SU-DHL-6 (cell line): ENCODE measurements around the gene BRD3OS.

Source experiments
- H2AFZ ChIP-seq: fragments of 200-600 bp; sonication (generic); 2 replicates; pipeline ENCODE4 v1.6.1; 2014; ENCODE audit warnings: low read depth, mild to moderate bottlenecking, moderate library complexity, mixed read lengths, antibody characterized with exemption, low read length; ENCODE audit not compliant: severe bottlenecking
- H3F3A ChIP-seq: fragments of 200-600 bp; shearing (Covaris generic); 2 replicates; pipeline ENCODE4 v1.6.0; 2016; ENCODE audit warnings: antibody characterized with exemption, mild to moderate bottlenecking; ENCODE audit not compliant: insufficient read depth
- H3K27ac ChIP-seq: fragments of 200-600 bp; sonication (generic); 2 replicates; pipeline ENCODE4 v1.5.1; 2016; ENCODE audit warnings: low read depth, mild to moderate bottlenecking, low read length, moderate library complexity, mixed read lengths
- H3K27me3 ChIP-seq: fragments of 200-600 bp; sonication (generic), shearing (Covaris generic); 2 replicates; pipeline ENCODE4 v1.6.0; 2014; ENCODE audit warnings: mild to moderate bottlenecking, low read length
- H3K36me3 ChIP-seq: fragments of 200-600 bp; sonication (generic); 2 replicates; pipeline ENCODE4 v1.6.1; 2014; ENCODE audit warnings: mild to moderate bottlenecking, low read length, mixed read lengths
- H3K4me2 ChIP-seq: fragments of 300-600, 200-600 bp; shearing (Covaris generic), sonication (generic); 2 replicates; pipeline ENCODE4 v1.6.0; 2014; ENCODE audit warnings: low read length, low read depth, mild to moderate bottlenecking; ENCODE audit not compliant: poor library complexity, severe bottlenecking
- H3K4me3 ChIP-seq: fragments of 200-600 bp; sonication (generic); 2 replicates; pipeline ENCODE4 v1.5.1; 2014; ENCODE audit warnings: antibody characterized with exemption, low read length, mild to moderate bottlenecking, mixed read lengths; ENCODE audit not compliant: insufficient read depth, poor library complexity, severe bottlenecking
- H3K79me2 ChIP-seq: fragments of 200-600 bp; sonication (generic); 2 replicates; pipeline ENCODE4 v1.6.1; 2014; ENCODE audit warnings: mild to moderate bottlenecking, low read length, moderate library complexity; ENCODE audit not compliant: insufficient read depth
- H3K9ac ChIP-seq: fragments of 200-600 bp; sonication (generic); 2 replicates; pipeline ENCODE4 v1.7.0; 2014; ENCODE audit warnings: mild to moderate bottlenecking, low read length
- H3K9me2 ChIP-seq: fragments of 200-600 bp; sonication (generic); replicated peaks from 2 replicates; pipeline ENCODE4 v1.6.1; 2014; ENCODE audit warnings: low read length; ENCODE audit not compliant: insufficient read depth
- H3K9me3 ChIP-seq: fragments of 200-600 bp; sonication (generic); 2 replicates; pipeline ENCODE4 v1.6.1; 2014; ENCODE audit warnings: low read length, mixed read lengths; ENCODE audit not compliant: insufficient read depth
- H4K20me1 ChIP-seq: fragments of 200-600 bp; sonication (generic); 2 replicates; pipeline ENCODE4 v1.6.1; 2014; ENCODE audit warnings: low read depth, mild to moderate bottlenecking, antibody characterized with exemption, low read length, moderate library complexity, mixed read lengths
- EZH2phosphoT487 ChIP-seq: fragments of 200-600 bp; sonication (generic), shearing (Covaris generic); conservative IDR thresholded peaks from 2 replicates; pipeline ENCODE4 v1.6.1; 2018; ENCODE audit warnings: mild to moderate bottlenecking, antibody characterized with exemption, low read length, moderate library complexity, mixed read lengths
- TF ChIP-seq, protein P1 (sequence below): fragments of 200-600 bp; sonication (generic); IDR thresholded peaks from one replicate; pipeline ENCODE4 v1.5.1; 2017; ENCODE audit warnings: antibody characterized with exemption, mild to moderate bottlenecking, low read length, moderate library complexity; ENCODE audit not compliant: insufficient read depth, poor library complexity, severe bottlenecking

BRD3OS gene

DNA sequence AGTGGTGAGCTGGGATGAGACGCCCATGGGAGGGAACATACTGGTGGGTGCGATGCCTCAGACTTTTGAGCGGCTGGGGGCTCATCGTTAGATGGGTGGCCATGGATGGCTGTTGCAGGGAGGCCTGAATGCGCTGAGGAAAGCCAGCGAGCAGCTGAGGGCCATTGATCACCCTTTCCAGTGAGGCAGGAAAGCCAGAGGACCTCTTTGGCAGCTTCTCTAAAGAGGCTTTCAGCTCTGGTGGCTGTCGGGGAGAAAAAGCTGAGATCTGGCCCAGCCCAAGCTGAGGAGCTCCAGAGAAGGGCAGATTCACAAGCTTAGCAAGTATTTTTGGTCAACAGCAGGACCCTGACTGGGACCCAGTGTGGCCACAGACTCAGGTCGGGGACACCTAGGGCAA is 19.9 kb upstream of the BRD3OS start:
- TF ChIP-seq EZH2phosphoT487 = no peak
- TF ChIP-seq, protein P1, sequence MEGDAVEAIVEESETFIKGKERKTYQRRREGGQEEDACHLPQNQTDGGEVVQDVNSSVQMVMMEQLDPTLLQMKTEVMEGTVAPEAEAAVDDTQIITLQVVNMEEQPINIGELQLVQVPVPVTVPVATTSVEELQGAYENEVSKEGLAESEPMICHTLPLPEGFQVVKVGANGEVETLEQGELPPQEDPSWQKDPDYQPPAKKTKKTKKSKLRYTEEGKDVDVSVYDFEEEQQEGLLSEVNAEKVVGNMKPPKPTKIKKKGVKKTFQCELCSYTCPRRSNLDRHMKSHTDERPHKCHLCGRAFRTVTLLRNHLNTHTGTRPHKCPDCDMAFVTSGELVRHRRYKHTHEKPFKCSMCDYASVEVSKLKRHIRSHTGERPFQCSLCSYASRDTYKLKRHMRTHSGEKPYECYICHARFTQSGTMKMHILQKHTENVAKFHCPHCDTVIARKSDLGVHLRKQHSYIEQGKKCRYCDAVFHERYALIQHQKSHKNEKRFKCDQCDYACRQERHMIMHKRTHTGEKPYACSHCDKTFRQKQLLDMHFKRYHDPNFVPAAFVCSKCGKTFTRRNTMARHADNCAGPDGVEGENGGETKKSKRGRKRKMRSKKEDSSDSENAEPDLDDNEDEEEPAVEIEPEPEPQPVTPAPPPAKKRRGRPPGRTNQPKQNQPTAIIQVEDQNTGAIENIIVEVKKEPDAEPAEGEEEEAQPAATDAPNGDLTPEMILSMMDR = no peak
- Histone ChIP-seq H3K9me3 (no peaks in the 10 kb centered on the region), H3K27me3 (no peaks in the 10 kb centered on the region)

DNA sequence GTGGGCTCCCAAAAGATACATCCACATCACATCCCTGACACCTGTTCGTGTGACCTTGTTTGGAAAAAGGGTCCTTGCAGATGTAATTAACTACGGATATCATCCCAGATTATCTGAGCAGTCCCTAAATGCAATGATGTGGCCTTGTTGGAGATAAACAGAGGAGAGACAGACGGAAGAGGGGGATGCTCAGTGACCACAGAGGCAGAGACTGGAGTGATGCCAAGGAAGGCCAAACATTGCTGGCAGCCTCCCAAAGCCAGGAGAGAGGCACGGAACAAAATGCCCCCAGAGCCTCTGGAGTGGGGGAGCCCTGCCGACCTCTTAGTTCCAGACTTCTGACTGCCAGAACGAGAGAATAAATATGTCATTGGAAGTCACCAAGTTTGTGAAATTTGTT is 18.1 kb upstream of the BRD3OS start:
- H3K9ac ChIP-seq = no peak overlapping the region
- no peak for TF ChIP-seq EZH2phosphoT487
- TF ChIP-seq, protein P1 = no peak

More for the DNA sequence above, 19.9 kb upstream of the BRD3OS start:
- Histone ChIP-seq H4K20me1 (no peaks in the 10 kb centered on the region), H3K36me3 (no peaks in the 10 kb centered on the region), H3K27ac (no peak overlapping the region), H3K4me2 (no peak overlapping the region), H3F3A (no peaks in the 10 kb centered on the region), H3K4me3 (no peak overlapping the region), H3K9me2 (no peaks in the 10 kb centered on the region), H2AFZ (no peak overlapping the region), H3K79me2 (no peaks in the 10 kb centered on the region), H3K9ac (no peak overlapping the region)

DNA sequence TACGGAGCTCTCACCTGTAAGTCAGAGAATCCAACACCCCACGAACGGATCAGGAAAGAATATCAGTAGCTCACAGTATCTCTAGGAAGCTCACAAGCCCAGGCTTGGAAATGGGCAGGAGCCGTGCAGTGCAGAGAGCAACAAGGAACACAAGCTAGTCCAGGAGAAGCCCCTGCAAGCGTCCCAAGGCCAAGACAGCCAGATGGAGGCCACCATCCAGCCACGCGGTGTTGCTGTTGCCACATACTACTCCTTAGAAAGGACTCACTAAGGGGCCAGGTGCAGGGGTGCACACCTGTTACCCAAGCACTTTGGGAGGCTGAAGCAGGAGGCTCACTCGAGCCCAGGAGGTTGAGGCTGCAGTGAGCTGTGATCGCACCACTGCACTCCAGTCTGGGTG is 17.7 kb upstream of the BRD3OS start:
- Histone ChIP-seq H2AFZ (no peak overlapping the region), H3K4me3 (no peak overlapping the region), H3K9me2 (no peaks in the 10 kb centered on the region), H3K9ac (no peak overlapping the region), H3K27ac (no peak overlapping the region), H3K36me3 (no peaks in the 10 kb centered on the region), H3K79me2 (no peaks in the 10 kb centered on the region), H3F3A (no peaks in the 10 kb centered on the region), H4K20me1 (no peaks in the 10 kb centered on the region), H3K4me2 (no peak overlapping the region), H3K9me3 (no peaks in the 10 kb centered on the region; the same call in 1 of the 2 replicates), H3K27me3 (no peaks in the 10 kb centered on the region)
- TF ChIP-seq, protein P1 = no peak
- TF ChIP-seq EZH2phosphoT487 = no peak

More for the DNA sequence above, 18.1 kb upstream of the BRD3OS start:
- Histone ChIP-seq H3K27ac (no peak overlapping the region), H3K79me2 (no peaks in the 10 kb centered on the region), H3K27me3 (no peaks in the 10 kb centered on the region), H3F3A (no peaks in the 10 kb centered on the region), H4K20me1 (no peaks in the 10 kb centered on the region), H3K4me3 (no peak overlapping the region), H3K36me3 (no peaks in the 10 kb centered on the region), H3K9me2 (no peaks in the 10 kb centered on the region), H3K4me2 (no peak overlapping the region), H2AFZ (no peak overlapping the region), H3K9me3 (no peaks in the 10 kb centered on the region; the same call in 1 of the 2 replicates)
